Ishikawa (cell line): Measurements from ENCODE around the gene ATP8A2.

Source experiments
- CEBPB ChIP-seq: IDR thresholded peaks from 2 replicates; pipeline ENCODE4 v1.6.1; 2012
- CREB1 ChIP-seq: IDR thresholded peaks from 2 replicates; pipeline ENCODE4 v1.6.1; 2012; ENCODE audit warnings: low read depth
- EGR1 ChIP-seq: IDR thresholded peaks from 2 replicates; pipeline ENCODE4 v1.6.1; 2012
- EP300 ChIP-seq: IDR thresholded peaks from 2 replicates; pipeline ENCODE4 v1.6.1; 2012; ENCODE audit warnings: borderline replicate concordance
- FOXM1 ChIP-seq: IDR thresholded peaks from 2 replicates; pipeline ENCODE4 v1.6.1; 2012; ENCODE audit warnings: low read depth, borderline replicate concordance
- MAX ChIP-seq: IDR thresholded peaks from 2 replicates; pipeline ENCODE4 v1.6.1; 2012
- NFIC ChIP-seq: IDR thresholded peaks from 2 replicates; pipeline ENCODE4 v1.6.1; 2012
- RAD21 ChIP-seq: IDR thresholded peaks from 2 replicates; pipeline ENCODE4 v1.6.1; 2012; ENCODE audit warnings: low read depth
- REST ChIP-seq: IDR thresholded peaks from 2 replicates; pipeline ENCODE4 v1.6.1; 2012; ENCODE audit warnings: low read depth, mild to moderate bottlenecking
- TAF1 ChIP-seq: IDR thresholded peaks from 2 replicates; pipeline ENCODE4 v1.6.1; 2012; ENCODE audit warnings: low read depth, mild to moderate bottlenecking
- TCF12 ChIP-seq: IDR thresholded peaks from 2 replicates; pipeline ENCODE4 v1.6.1; 2012; ENCODE audit warnings: low read depth
- TEAD4 ChIP-seq: IDR thresholded peaks from 2 replicates; pipeline ENCODE4 v1.6.1; 2012
- USF1 ChIP-seq: IDR thresholded peaks from 2 replicates; pipeline ENCODE4 v1.6.1; 2012
- YY1 ChIP-seq: IDR thresholded peaks from 2 replicates; pipeline ENCODE4 v1.6.1; 2012; ENCODE audit warnings: low read depth
- ZBTB7A ChIP-seq: IDR thresholded peaks from 2 replicates; pipeline ENCODE4 v1.6.1; 2012; ENCODE audit warnings: low read depth

The ATP8A2 gene

GRCh38 chr13:25839371-25839770 lies 467.6 kb downstream of the ATP8A2 start:
- TF ChIP-seq REST: no peak

- TF ChIP-seq MAX: no peak
- TF ChIP-seq TCF12: no peak
- no peak for TF ChIP-seq NFIC
- TF ChIP-seq EP300: no peak
- TF ChIP-seq TAF1: no peak
- TF ChIP-seq REST: no peak
- TF ChIP-seq CREB1: no peak
- TF ChIP-seq YY1: no peak
- TF ChIP-seq FOXM1: no peak
- TF ChIP-seq USF1: no peak
- TF ChIP-seq EGR1: no peak
- no peak for TF ChIP-seq CEBPB
- TF ChIP-seq RAD21: no peak
- no peak for TF ChIP-seq ZBTB7A
- no peak for TF ChIP-seq TEAD4
These were observed 468.5 kb downstream of the ATP8A2 start for GRCh38 chr13:25840261-25840660.

- no peak for TF ChIP-seq EGR1
- no peak for TF ChIP-seq TCF12
- TF ChIP-seq RAD21: no peak
- TF ChIP-seq NFIC: no peak
- TF ChIP-seq CREB1: no peak
- no peak for TF ChIP-seq REST
- TF ChIP-seq YY1: no peak
- TF ChIP-seq TAF1: no peak
- TF ChIP-seq CEBPB: no peak
These were observed 469.2 kb downstream of the ATP8A2 start for GRCh38 chr13:25840931-25841330.

GRCh38 chr13:25843692-25844091 lies 471.9 kb downstream of the ATP8A2 start:
- no peak for TF ChIP-seq MAX
- no peak for TF ChIP-seq RAD21
- TF ChIP-seq ZBTB7A: no peak
- TF ChIP-seq TAF1: no peak
- no peak for TF ChIP-seq CEBPB
- no peak for TF ChIP-seq EGR1
- TF ChIP-seq USF1: no peak
- TF ChIP-seq FOXM1: no peak
- no peak for TF ChIP-seq CREB1
- no peak for TF ChIP-seq EP300
- no peak for TF ChIP-seq YY1
- TF ChIP-seq REST: no peak
- TF ChIP-seq TEAD4: no peak
- no peak for TF ChIP-seq TCF12
- no peak for TF ChIP-seq NFIC
